NCI-H526 treated with DMSO at 0.1 percent for 48 hours (cell line): ENCODE results near the gene TRAF3IP1.
"Not testable (repeated sequence)": the region's sequence is repeated elsewhere in the genome, so short reads cannot be mapped to it uniquely, and the experiment has no call there.

Source experiments
- DNase-seq: peaks from one replicate; lab custom pipeline; 2025; lab: John Stamatoyannopoulos, UW

Gene TRAF3IP1

GRCh38 chr2:238308177-238308576 is 12.1 kb upstream of the TRAF3IP1 start:
- no peak for DNase-seq

- not testable (repeated sequence) for DNase-seq
Measured at GRCh38 chr2:238310721-238311120, 9.6 kb upstream of the TRAF3IP1 start.

- DNase-seq, result no peak
Measured at GRCh38 chr2:238313289-238313990, 6.9 kb upstream of the TRAF3IP1 start.

GRCh38 chr2:238313991-238314350 is 6.3 kb upstream of the TRAF3IP1 start:
- no peak for DNase-seq

GRCh38 chr2:238314576-238314975 is 5.7 kb upstream of the TRAF3IP1 start:
- no peak for DNase-seq

GRCh38 chr2:238315031-238315595 is 5.2 kb upstream of the TRAF3IP1 start:
- no peak for DNase-seq

- DNase-seq, result no peak
Measured at GRCh38 chr2:238320648-238321281, 447 bp downstream of the TRAF3IP1 start.

GRCh38 chr2:238321467-238321866 is 1.1 kb downstream of the TRAF3IP1 start:
- no peak for DNase-seq

- no peak for DNase-seq
Measured at GRCh38 chr2:238322001-238322411, 1.7 kb downstream of the TRAF3IP1 start.

- not testable (repeated sequence) for DNase-seq
Measured at GRCh38 chr2:238324248-238324647, 3.9 kb downstream of the TRAF3IP1 start.

- DNase-seq, result no peak
Measured at GRCh38 chr2:238325694-238326093, 5.4 kb downstream of the TRAF3IP1 start.

GRCh38 chr2:238326801-238327365 is 6.6 kb downstream of the TRAF3IP1 start:
- no peak for DNase-seq

- DNase-seq, result no peak
Measured at GRCh38 chr2:238327751-238328150, 7.4 kb downstream of the TRAF3IP1 start.

GRCh38 chr2:238330391-238330790 is 10.1 kb downstream of the TRAF3IP1 start:
- no peak for DNase-seq

GRCh38 chr2:238331916-238332315 is 11.6 kb downstream of the TRAF3IP1 start:
- DNase-seq, result no peak

GRCh38 chr2:238334885-238335284 is 14.6 kb downstream of the TRAF3IP1 start:
- no peak for DNase-seq

- not testable (repeated sequence) for DNase-seq
Measured at GRCh38 chr2:238335591-238335990, 15.3 kb downstream of the TRAF3IP1 start.

GRCh38 chr2:238336151-238336550 is 15.8 kb downstream of the TRAF3IP1 start:
- no peak for DNase-seq

GRCh38 chr2:238336793-238337444 is 16.6 kb downstream of the TRAF3IP1 start:
- no peak for DNase-seq

- no peak for DNase-seq
Measured at GRCh38 chr2:238337846-238338245, 17.5 kb downstream of the TRAF3IP1 start.

- DNase-seq, result no peak
Measured at GRCh38 chr2:238338710-238339394, 18.5 kb downstream of the TRAF3IP1 start.

GRCh38 chr2:238339395-238339780 is 19.1 kb downstream of the TRAF3IP1 start:
- DNase-seq, result no peak
